ENCODE results near the gene SPAG6.

- TF ChIP-seq CTCF (IDR thresholded peaks at IDR 0.05; ENCODE audit: low read length) (no peak), EZH2 (optimal IDR thresholded peaks at IDR 0.05; ENCODE audit: low read depth, low read length) (no peak), EZH2phosphoT487 (IDR thresholded peaks at IDR 0.05; ENCODE audit: low read length) (no peak)
These were observed 20.9 kb upstream of the SPAG6 start for GRCh38 chr10:22324413-22324812.
